ENCODE measurements around the gene CROCC.
A peak's percentile ranks its signal among the peaks of the same experiment; 100 is the strongest.
"Not testable (repeated sequence)": the region's sequence is repeated elsewhere in the genome, so short reads cannot be mapped to it uniquely, and the experiment has no call there.

CROCC gene

DNA sequence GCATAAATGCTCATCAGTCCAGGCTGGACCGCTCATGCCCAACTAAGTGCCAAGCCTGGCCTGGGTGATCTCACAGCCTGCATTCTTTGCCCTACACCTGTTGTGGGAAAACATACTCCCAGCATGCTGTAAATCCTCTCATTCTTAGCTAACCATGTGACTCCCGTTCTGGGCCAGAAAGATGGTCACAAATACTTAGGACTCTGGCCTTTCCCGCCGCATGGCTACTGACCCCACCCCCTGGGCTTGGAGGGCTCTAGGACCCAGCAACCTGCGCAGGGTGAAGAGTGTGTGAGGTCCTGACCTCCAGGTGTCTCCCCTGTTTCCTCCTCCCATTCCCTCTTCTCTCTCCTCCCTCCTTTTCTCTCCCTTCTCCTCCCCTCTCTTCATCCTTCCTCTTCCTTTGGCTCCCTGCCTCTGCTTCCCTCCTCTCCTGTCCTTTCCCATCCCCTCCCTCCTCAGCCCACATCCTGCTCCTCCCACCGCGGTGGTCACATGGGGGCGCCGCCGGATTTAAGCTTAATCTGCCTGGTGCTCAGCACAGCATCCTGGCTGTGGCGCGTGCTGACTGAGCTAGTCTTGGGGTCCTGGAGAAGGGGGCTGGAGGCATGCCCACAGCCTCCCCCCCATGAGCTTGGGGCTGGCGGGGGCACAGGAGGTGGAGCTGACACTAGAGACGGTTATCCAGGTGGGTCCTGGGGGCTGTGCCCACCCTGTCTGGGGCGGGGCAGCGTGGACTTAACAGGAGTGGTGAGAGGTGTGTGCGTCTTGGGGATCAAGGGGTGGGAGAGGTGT, at the start of gene CROCC:
Gene CROCC (plus strand): TSS at position 541 of the 795 bp plus-strand sequence. CDS start 88 bp downstream, at position 629.
- no peak within 1 kb of the TSS for H3K4me3 ChIP-seq (ENCODE audit: control insufficient read depth, low read depth, low read length)
- peak; percentile 41 for DNase-seq (ENCODE audit: low read depth)

GRCh38 chr1:16872152-16873075, 49.3 kb upstream of the CROCC start:
- DNase-seq (ENCODE audit: low read depth): peak; percentile 96
- H3K4me3 ChIP-seq (ENCODE audit: control insufficient read depth, low read depth, low read length): peak overlapping the region; percentile 46

More for the DNA sequence above, at the start of gene CROCC:
- TF ChIP-seq, protein P1, sequence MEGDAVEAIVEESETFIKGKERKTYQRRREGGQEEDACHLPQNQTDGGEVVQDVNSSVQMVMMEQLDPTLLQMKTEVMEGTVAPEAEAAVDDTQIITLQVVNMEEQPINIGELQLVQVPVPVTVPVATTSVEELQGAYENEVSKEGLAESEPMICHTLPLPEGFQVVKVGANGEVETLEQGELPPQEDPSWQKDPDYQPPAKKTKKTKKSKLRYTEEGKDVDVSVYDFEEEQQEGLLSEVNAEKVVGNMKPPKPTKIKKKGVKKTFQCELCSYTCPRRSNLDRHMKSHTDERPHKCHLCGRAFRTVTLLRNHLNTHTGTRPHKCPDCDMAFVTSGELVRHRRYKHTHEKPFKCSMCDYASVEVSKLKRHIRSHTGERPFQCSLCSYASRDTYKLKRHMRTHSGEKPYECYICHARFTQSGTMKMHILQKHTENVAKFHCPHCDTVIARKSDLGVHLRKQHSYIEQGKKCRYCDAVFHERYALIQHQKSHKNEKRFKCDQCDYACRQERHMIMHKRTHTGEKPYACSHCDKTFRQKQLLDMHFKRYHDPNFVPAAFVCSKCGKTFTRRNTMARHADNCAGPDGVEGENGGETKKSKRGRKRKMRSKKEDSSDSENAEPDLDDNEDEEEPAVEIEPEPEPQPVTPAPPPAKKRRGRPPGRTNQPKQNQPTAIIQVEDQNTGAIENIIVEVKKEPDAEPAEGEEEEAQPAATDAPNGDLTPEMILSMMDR (conservative IDR thresholded peaks at IDR 0.05; ENCODE audit: control insufficient read depth, insufficient read depth, low read depth, low read length): no peak

GRCh38 chr1:16873076-16873879, 48.5 kb upstream of the CROCC start:
- DNase-seq (ENCODE audit: low read depth): not testable (repeated sequence)
- H3K4me3 ChIP-seq (ENCODE audit: control insufficient read depth, low read depth, low read length): peak overlapping the region; percentile 28

DNA sequence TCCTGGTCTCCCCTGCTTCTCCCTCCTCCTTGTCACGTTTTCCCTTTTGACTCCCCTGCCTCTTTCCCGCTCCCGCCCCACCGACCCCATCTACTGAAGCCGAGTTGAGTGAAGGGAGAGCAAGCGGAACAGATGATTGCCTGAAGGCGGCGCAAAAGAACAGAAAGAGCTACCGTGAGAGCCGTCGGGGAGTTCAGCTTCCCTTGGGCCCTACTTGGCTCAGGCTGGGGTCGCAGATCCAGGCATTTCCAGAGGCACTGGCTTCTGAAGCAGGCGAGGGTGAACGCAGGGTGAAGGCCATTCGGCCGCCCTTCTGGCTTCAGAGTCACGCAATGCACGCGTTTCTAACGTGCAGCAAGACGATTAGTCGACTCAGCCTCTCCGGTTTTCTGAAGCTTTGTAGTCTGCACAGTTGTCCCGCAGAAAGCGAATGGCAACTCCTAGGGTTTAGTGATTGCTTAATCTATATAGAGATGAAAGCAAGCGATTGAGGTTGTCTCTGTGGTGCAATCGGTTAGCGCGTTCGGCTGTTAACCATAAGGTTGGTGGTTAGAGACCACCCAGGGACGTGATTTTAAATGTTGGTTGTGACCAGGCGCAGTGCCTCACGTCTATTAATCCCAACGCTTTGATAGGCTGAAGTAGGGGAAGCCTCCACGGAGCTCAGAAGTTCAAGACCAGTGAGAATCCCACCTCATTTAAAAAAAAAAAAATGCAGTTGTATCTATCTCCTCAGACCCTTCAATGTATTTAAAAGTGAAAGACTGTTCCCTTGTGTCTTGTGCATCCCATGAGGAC, 46.6 kb upstream of the CROCC start:
- not testable (repeated sequence) for H3K4me3 ChIP-seq (ENCODE audit: control insufficient read depth, low read depth, low read length)
- peak; percentile 33 for DNase-seq (ENCODE audit: low read depth)

DNA sequence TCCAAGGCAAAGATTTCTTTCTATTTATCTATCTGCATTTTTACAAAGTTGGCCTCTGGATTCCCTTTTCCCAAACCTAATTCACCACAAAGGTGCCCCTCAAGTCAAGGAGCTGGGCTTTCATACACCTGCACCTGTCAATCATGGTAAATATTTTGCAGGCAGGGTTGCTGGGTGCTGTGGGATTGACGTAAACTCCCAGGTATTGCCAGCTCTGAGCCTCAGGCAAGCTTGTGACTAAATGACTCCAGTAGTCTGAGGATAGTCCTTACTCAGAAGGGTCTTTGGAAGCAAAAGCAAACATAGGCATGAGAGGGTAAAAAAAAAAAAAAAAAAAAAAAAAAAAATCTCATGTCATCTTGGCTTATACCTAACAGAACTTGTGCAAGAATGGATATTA, 40.0 kb upstream of the CROCC start:
- H3K4me3 ChIP-seq (ENCODE audit: control insufficient read depth, low read depth, low read length); DNase-seq (ENCODE audit: low read depth): not testable (repeated sequence)

DNA sequence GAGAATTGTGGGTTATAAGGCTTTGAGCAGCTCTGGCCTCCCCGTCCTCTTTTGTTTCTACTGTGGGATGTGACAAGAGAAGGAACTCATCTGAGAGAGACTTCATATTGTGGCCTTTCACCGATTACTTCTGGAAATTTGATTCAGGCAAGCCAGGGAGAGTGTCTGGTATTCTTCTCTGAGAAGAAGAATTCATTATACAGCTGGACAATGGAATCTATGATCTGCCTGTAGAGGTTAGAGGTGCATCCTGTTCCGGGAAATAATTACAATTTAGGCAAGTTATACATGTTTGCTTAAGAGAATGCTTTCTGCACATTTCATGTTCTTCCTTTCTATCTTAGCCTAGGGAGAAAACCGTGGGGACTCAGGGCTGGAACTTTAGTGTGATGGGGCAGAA, 38.7 kb upstream of the CROCC start:
- DNase-seq (ENCODE audit: low read depth): no peak
- no peak overlapping the region for H3K4me3 ChIP-seq (ENCODE audit: control insufficient read depth, low read depth, low read length)
- TF ChIP-seq, protein P1 (conservative IDR thresholded peaks at IDR 0.05; ENCODE audit: control insufficient read depth, insufficient read depth, low read depth, low read length): no peak

GRCh38 chr1:16884487-16884886, 37.2 kb upstream of the CROCC start:
- DNase-seq (ENCODE audit: low read depth); H3K4me3 ChIP-seq (ENCODE audit: control insufficient read depth, low read depth, low read length): not testable (repeated sequence)

GRCh38 chr1:16886860-16887605, 34.7 kb upstream of the CROCC start:
- TF ChIP-seq, protein P1 (conservative IDR thresholded peaks at IDR 0.05; ENCODE audit: control insufficient read depth, insufficient read depth, low read depth, low read length): no peak
- no peak for DNase-seq (ENCODE audit: low read depth)
- H3K4me3 ChIP-seq (ENCODE audit: control insufficient read depth, low read depth, low read length): no peak overlapping the region

Data from fibroblast of mammary gland (primary cell).